H1 (cell line): Measurements from ENCODE around the gene ACAP3. TPM values are rescaled to one million over a fixed set of nuclear protein-coding genes. Genes with fewer than 3 reads are reported as not detected.
A peak's percentile ranks its signal among the peaks of the same experiment; 100 is the strongest.

Experiments used
- CTCF ChIA-PET: fragments of 300-600 bp; sonication (Branson Sonifier 250); formaldehyde crosslinking; loops from one replicate; lab custom pipeline; 2021; ENCODE audit not compliant: partially characterized antibody; lab: Charles Lee
- POLR2A ChIA-PET: fragments of 300-600 bp; sonication (Branson Sonifier 250); formaldehyde crosslinking; loops from one replicate; lab custom pipeline; 2021; ENCODE audit warnings: inconsistent platforms; ENCODE audit not compliant: partially characterized antibody; lab: Charles Lee
- DNase-seq, 2 experiments: peaks; one replicate each; pipeline versions ENCODE4 v3.0.0 to v3.0.0-alpha.2; 2010 to 2022; ENCODE audit warnings: low spot score in 2 of 2, low read depth in 1 of 2, mixed read lengths in 1 of 2
- FAIRE-seq: peaks from 2 replicates; lab custom pipeline; 2011; peaks lifted over from hg19 to GRCh38; lab: Jason Lieb, UNC
- H2AFZ ChIP-seq: 2 replicates; pipeline ENCODE4 v1.8.1; 2012; ENCODE audit warnings: low read length, inconsistent platforms
- H2AK5ac ChIP-seq: 2 replicates; pipeline ENCODE4 v1.6.1; 2013; ENCODE audit warnings: low read depth, low read length
- H2BK120ac ChIP-seq: replicated peaks from 2 replicates; pipeline ENCODE3; 2013; ENCODE audit warnings: low read depth, low read length, inconsistent platforms
- H2BK12ac ChIP-seq: 2 replicates; pipeline ENCODE4 v1.6.1; 2013; ENCODE audit warnings: low read depth, low read length
- H2BK15ac ChIP-seq: 2 replicates; pipeline ENCODE4 v1.6.1; 2013; ENCODE audit warnings: low read length
- H2BK20ac ChIP-seq: 2 replicates; pipeline ENCODE4 v1.6.1; 2013; ENCODE audit warnings: low read length
- H2BK5ac ChIP-seq: 2 replicates; pipeline ENCODE4 v1.6.1; 2013; ENCODE audit warnings: low read depth, low read length
- H3K14ac ChIP-seq: 2 replicates; pipeline ENCODE4 v1.6.1; 2013; ENCODE audit warnings: inconsistent platforms; ENCODE audit not compliant: insufficient read length
- H3K18ac ChIP-seq: 2 replicates; pipeline ENCODE4 v1.6.1; 2013; ENCODE audit warnings: low read length; ENCODE audit errors: extremely low read depth
- H3K23ac ChIP-seq: 2 replicates; pipeline ENCODE4 v1.6.1; 2013; ENCODE audit warnings: inconsistent platforms; ENCODE audit not compliant: insufficient read length
- H3K23me2 ChIP-seq: 2 replicates; pipeline ENCODE4 v1.6.1; 2013; ENCODE audit warnings: low read depth, low read length
- H3K27ac ChIP-seq: 2 replicates; pipeline ENCODE4 v1.6.1; 2011; ENCODE audit warnings: low read depth, low read length, inconsistent platforms
- H3K27me3 ChIP-seq, 4 experiments: replicated peaks in 1 of 4; 1 replicate in 1 of 4; 2 replicates in 3 of 4; pipeline versions ENCODE4 v1.6.1 to v1.8.1; 2011 to 2013; ENCODE audit warnings: low read length in 3 of 4, mild to moderate bottlenecking in 3 of 4, inconsistent platforms in 2 of 4, mixed read lengths in 2 of 4, moderate library complexity in 1 of 4; ENCODE audit not compliant: control insufficient read depth in 3 of 4, insufficient read depth in 3 of 4; ENCODE audit errors: extremely low read depth in 1 of 4
- H3K36me3 ChIP-seq, 4 experiments: 2 replicates each; pipeline versions ENCODE4 v1.6.1 to v1.8.1; 2011 to 2013; ENCODE audit warnings: mild to moderate bottlenecking in 4 of 4, low read length in 3 of 4, moderate library complexity in 2 of 4, control low read depth in 1 of 4, inconsistent platforms in 1 of 4; ENCODE audit not compliant: insufficient read depth in 4 of 4, control insufficient read depth in 2 of 4
- H3K4ac ChIP-seq: replicated peaks from 2 replicates; pipeline ENCODE3; 2013; ENCODE audit warnings: low read length, low read depth, mixed read lengths, inconsistent platforms; ENCODE audit not compliant: insufficient read length
- H3K4me1 ChIP-seq, 4 experiments: replicated peaks in 1 of 4; 1 replicate in 1 of 4; 2 replicates in 3 of 4; pipeline versions ENCODE4 v1.6.1 to v1.8.1; 2011 to 2013; ENCODE audit warnings: low read length in 3 of 4, inconsistent platforms in 2 of 4, mixed read lengths in 1 of 4; ENCODE audit not compliant: insufficient read depth in 4 of 4, control insufficient read depth in 3 of 4
- H3K4me2 ChIP-seq, 2 experiments: 2 replicates each; pipeline versions ENCODE4 v1.6.1 to v1.8.1; 2011 to 2013; ENCODE audit warnings: low read depth in 2 of 2, low read length in 2 of 2, control low read depth in 1 of 2, inconsistent platforms in 1 of 2, mild to moderate bottlenecking in 1 of 2; ENCODE audit not compliant: insufficient read depth in 1 of 2
- H3K4me3 ChIP-seq, 4 experiments: fragments of 200-600, 300-600 bp in 1 of 4; sonication (generic), shearing (Covaris generic), sonication (Bioruptor Twin) in 1 of 4; 2 replicates each; pipeline versions ENCODE4 v1.5.1 to v1.8.1; 2011 to 2016; ENCODE audit warnings: low read length in 4 of 4, low read depth in 3 of 4, control low read depth in 2 of 4, inconsistent platforms in 2 of 4, mild to moderate bottlenecking in 2 of 4, mixed read lengths in 1 of 4, moderate library complexity in 1 of 4; ENCODE audit not compliant: insufficient read depth in 2 of 4; ENCODE audit errors: extremely low read depth in 1 of 4
- H3K56ac ChIP-seq: replicated peaks from 2 replicates; pipeline ENCODE3; 2013; ENCODE audit warnings: low read depth, mild to moderate bottlenecking, mixed read lengths, low read length, inconsistent platforms; ENCODE audit not compliant: insufficient read length
- H3K79me1 ChIP-seq: 2 replicates; pipeline ENCODE4 v1.6.1; 2013; ENCODE audit warnings: low read depth, low read length, control low read depth
- H3K79me2 ChIP-seq, 2 experiments: 2 replicates each; pipeline versions ENCODE4 v1.6.1 to v1.8.1; 2012 to 2013; ENCODE audit warnings: low read length in 2 of 2, mild to moderate bottlenecking in 2 of 2, inconsistent platforms in 1 of 2; ENCODE audit not compliant: insufficient read depth in 2 of 2, control insufficient read depth in 1 of 2
- H3K9ac ChIP-seq, 4 experiments: replicated peaks in 1 of 4; 1 replicate in 1 of 4; 2 replicates in 3 of 4; pipeline versions ENCODE4 v1.6.1 to v1.8.1; 2011 to 2013; ENCODE audit warnings: low read depth in 3 of 4, low read length in 3 of 4, control low read depth in 2 of 4, mild to moderate bottlenecking in 2 of 4, moderate library complexity in 2 of 4, inconsistent platforms in 1 of 4; ENCODE audit errors: extremely low read depth in 1 of 4
- H3K9me3 ChIP-seq, 2 experiments: 2 replicates each; pipeline versions ENCODE4 v1.6.1 to v1.8.1; 2012 to 2013; ENCODE audit warnings: mild to moderate bottlenecking in 2 of 2, moderate library complexity in 2 of 2, control low read depth in 1 of 2, inconsistent platforms in 1 of 2, low read depth in 1 of 2, low read length in 1 of 2, mixed read lengths in 1 of 2; ENCODE audit not compliant: insufficient read depth in 2 of 2
- H4K20me1 ChIP-seq, 2 experiments: replicated peaks in 1 of 2; 2 replicates each; pipeline versions ENCODE3 to v1.8.1; 2011 to 2013; ENCODE audit warnings: inconsistent platforms in 2 of 2, low read length in 2 of 2, mild to moderate bottlenecking in 1 of 2; ENCODE audit not compliant: insufficient read depth in 2 of 2, control insufficient read depth in 1 of 2
- H4K5ac ChIP-seq: 2 replicates; pipeline ENCODE4 v1.6.1; 2013; ENCODE audit warnings: low read length, low read depth, mixed read lengths, inconsistent platforms; ENCODE audit not compliant: insufficient read length
- H4K8ac ChIP-seq: 2 replicates; pipeline ENCODE4 v1.8.0; 2013; ENCODE audit warnings: mild to moderate bottlenecking, moderate library complexity, low read length, inconsistent platforms; ENCODE audit not compliant: insufficient read depth; ENCODE audit errors: extremely low read depth
- H4K91ac ChIP-seq: replicated peaks from 2 replicates; pipeline ENCODE3; 2013; ENCODE audit warnings: low read length, mixed read lengths, inconsistent platforms; ENCODE audit not compliant: insufficient read length
- CTBP2 ChIP-seq: IDR thresholded peaks from 2 replicates; pipeline ENCODE4 v1.7.0; 2011; ENCODE audit warnings: borderline replicate concordance, mild to moderate bottlenecking, moderate library complexity, mixed read lengths, low read length; ENCODE audit not compliant: insufficient read depth, insufficient read length
- WGBS, 2 experiments: shearing (Covaris generic) in 1 of 2; methylation state at CpG; one replicate each; pipeline versions ENCODE4 v1.1.6 to v1.1.7; 2013 to 2015; ENCODE audit warnings: low lambda C conversion rate in 2 of 2, mixed read lengths in 2 of 2, inconsistent platforms in 1 of 2, low coverage in 1 of 2, missing lambda C conversion rate in 1 of 2; ENCODE audit not compliant: insufficient replicate concordance in 2 of 2, insufficient coverage in 1 of 2, insufficient read length in 1 of 2; ENCODE audit errors: extremely low coverage in 1 of 2, missing lambda C conversion rate in 1 of 2; 5-methylcytosine and 5-hydroxymethylcytosine counted together
- polyA plus RNA-seq, 7 experiments: library from polyadenylated mRNA; depleted of rRNA in 3 of 7; stranded (reverse) in 5 of 7; unstranded in 2 of 7; fragments of >200 nt in 5 of 7; fragments of 200-250 nt in 2 of 7; gene quantifications; 1 replicate in 5 of 7; 2 replicates in 1 of 7; 4 replicates in 1 of 7; pipeline versions ENCODE4 v1.2.1 to v1.2.3, GENCODE V29; 2011 to 2013; ENCODE audit warnings: missing spikeins in 2 of 7, mixed read lengths in 2 of 7
- total RNA-seq: library from RNA; stranded (reverse); fragmentation: NEBNext Ultra II Directional; extraction: Animal tissue kit (Norgen Biotek cat#: 25700); gene quantifications from 2 replicates; pipeline ENCODE4 v1.2.1, GENCODE V29; 2021

ACAP3 gene
- total and polyA plus RNA-seq, 2 of the 8 experiments (the other 6 are each of a cell fraction or from before 2014, with no cell fraction given) = 14.8 to 28.3 TPM

GRCh38 chr1:1356166-1356795 lies 48.6 kb upstream of the ACAP3 start:
- H3K27me3 ChIP-seq = peaks cover 9 to 17% (median 14%) of the 10 kb centered on the region in 4 experiments
- H2BK15ac ChIP-seq = no peak overlapping the region
- no peak overlapping the region for H2BK120ac ChIP-seq
- H4K91ac ChIP-seq = peak overlapping the region; percentile 73
- ChIA-PET POLR2A (interaction anchor here (0.8 to 5.1 kb wide), 2 partner anchors 16 to 46 kb away, joined by 4 to 80 read pairs; partner anchors contain the start of gene AURKAIP1), CTCF (interaction anchor here (1.0 kb wide), 1 partner anchor 13 kb away, joined by 3 read pairs; no protein-coding TSS in a partner anchor)
- WGBS, 2 experiments = 20% methylated on average over 1 of the region's 8 CpGs; no CpG with 5 or more reads in 1 of the 2 experiments
- H4K5ac ChIP-seq = no peak overlapping the region
- DNase-seq (no peak), FAIRE-seq (no peak)
- no peaks in the 10 kb centered on the region for H3K36me3 ChIP-seq
- no peak overlapping the region for H2AFZ ChIP-seq
- H3K14ac ChIP-seq = no peak overlapping the region
- TF ChIP-seq CTBP2 = no peak
- H3K4me2 ChIP-seq = no peak overlapping the region
- H2BK12ac ChIP-seq = no peak overlapping the region
- no peak overlapping the region for H3K56ac ChIP-seq
- H3K23ac ChIP-seq = no peak overlapping the region
- no peaks in the 10 kb centered on the region for H3K9me3 ChIP-seq
- H4K8ac ChIP-seq = no peak overlapping the region
- 0 out of 2 replicates have a peak overlapping the region, but pooled peaks have one; percentile 24 for H2BK5ac ChIP-seq
- peak overlapping the region; percentile 53; the same call in 1 of the 2 replicates for H2AK5ac ChIP-seq
- peaks cover 2 to 54% (median 38%) of the 10 kb centered on the region in 4 experiments for H3K4me1 ChIP-seq
- no peak overlapping the region for H3K9ac ChIP-seq
- H3K79me1 ChIP-seq = no peaks in the 10 kb centered on the region
- peak overlapping the region in 1 of 4 experiments; percentile 61; a peak in 1 of 8 replicates for H3K4me3 ChIP-seq
- no peak overlapping the region for H3K4ac ChIP-seq
- H2BK20ac ChIP-seq = peak overlapping the region; percentile 7; the same call in 1 of the 2 replicates
- H3K18ac ChIP-seq = no peak overlapping the region
- peaks cover 0 to 6% of the 10 kb centered on the region in 2 experiments for H4K20me1 ChIP-seq
- no peaks in the 10 kb centered on the region for H3K79me2 ChIP-seq
- H3K27ac ChIP-seq = no peak overlapping the region
- H3K23me2 ChIP-seq = peaks cover 16% of the 10 kb centered on the region
